ENCODE measurements around the gene RCSD1. TPM values are rescaled to one million over a fixed set of nuclear protein-coding genes. Genes with fewer than 3 reads are reported as not detected.

RCSD1 gene
- total RNA-seq, 1 donor from 2014 or later, result 0.98 TPM

GRCh38 chr1:167650269-167651160 is 20.5 kb downstream of the RCSD1 start:
- FAIRE-seq, result no peak
- peaks cover 2% of the 10 kb centered on the region for H3K36me3 Mint-ChIP-seq (ENCODE audit: low read depth, unreplicated experiment)
- H3K27ac Mint-ChIP-seq (ENCODE audit: unreplicated experiment), result no peak overlapping the region

DNA sequence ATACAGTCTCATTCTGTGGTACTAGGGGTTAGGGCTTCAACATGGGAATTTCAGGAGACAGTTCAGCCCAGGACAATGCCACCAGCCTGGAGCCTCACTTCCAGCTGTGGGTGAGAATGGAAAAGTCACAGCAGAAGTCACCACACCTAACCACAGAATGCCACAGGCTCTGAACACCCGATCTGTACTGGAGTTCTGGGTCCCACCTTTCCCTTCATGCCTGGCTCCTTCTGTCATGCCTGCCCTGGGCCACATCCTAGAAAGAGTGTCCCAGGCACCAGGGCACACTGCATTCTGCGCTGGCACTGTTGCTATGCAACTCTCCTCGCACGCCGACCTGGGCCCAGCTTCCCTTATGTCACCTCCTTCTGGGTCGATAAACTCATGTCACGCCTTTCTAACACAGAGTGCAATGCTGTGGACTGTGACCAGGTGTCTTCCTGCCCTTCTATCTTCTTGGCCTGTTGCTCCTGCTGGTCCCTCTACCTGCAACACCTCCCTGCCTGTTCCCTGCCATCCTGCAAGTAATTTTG is 21.2 kb downstream of the RCSD1 start:
- no peaks in the 10 kb centered on the region for H4K20me1 ChIP-seq (ENCODE audit: insufficient read depth, low read length)
- DNase-seq (ENCODE audit: low read depth), result no peak
- H3K36me3 Mint-ChIP-seq (ENCODE audit: low read depth, unreplicated experiment), result no peaks in the 10 kb centered on the region
- H3K9ac ChIP-seq (ENCODE audit: low read length), result no peak overlapping the region
- TF ChIP-seq EZH2 (IDR thresholded peaks at IDR 0.05; ENCODE audit: insufficient read depth, low read length), result no peak
- TF ChIP-seq, protein P1, sequence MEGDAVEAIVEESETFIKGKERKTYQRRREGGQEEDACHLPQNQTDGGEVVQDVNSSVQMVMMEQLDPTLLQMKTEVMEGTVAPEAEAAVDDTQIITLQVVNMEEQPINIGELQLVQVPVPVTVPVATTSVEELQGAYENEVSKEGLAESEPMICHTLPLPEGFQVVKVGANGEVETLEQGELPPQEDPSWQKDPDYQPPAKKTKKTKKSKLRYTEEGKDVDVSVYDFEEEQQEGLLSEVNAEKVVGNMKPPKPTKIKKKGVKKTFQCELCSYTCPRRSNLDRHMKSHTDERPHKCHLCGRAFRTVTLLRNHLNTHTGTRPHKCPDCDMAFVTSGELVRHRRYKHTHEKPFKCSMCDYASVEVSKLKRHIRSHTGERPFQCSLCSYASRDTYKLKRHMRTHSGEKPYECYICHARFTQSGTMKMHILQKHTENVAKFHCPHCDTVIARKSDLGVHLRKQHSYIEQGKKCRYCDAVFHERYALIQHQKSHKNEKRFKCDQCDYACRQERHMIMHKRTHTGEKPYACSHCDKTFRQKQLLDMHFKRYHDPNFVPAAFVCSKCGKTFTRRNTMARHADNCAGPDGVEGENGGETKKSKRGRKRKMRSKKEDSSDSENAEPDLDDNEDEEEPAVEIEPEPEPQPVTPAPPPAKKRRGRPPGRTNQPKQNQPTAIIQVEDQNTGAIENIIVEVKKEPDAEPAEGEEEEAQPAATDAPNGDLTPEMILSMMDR (IDR thresholded peaks at IDR 0.05; ENCODE audit: insufficient read depth, low read depth, low read length), result no peak
- no peaks in the 10 kb centered on the region for H3K79me2 ChIP-seq (ENCODE audit: insufficient read depth, low read length)
- no peak overlapping the region for H3K27ac Mint-ChIP-seq (ENCODE audit: unreplicated experiment)
- no peak overlapping the region for H3K27ac ChIP-seq (ENCODE audit: low read depth, low read length)
- no peaks in the 10 kb centered on the region for H3K9me3 Mint-ChIP-seq (ENCODE audit: unreplicated experiment)
- no peaks in the 10 kb centered on the region for H3K36me3 ChIP-seq (ENCODE audit: insufficient read depth, low read length)
- H3K27me3 ChIP-seq (ENCODE audit: insufficient read depth, low read length), result peaks cover 2% of the 10 kb centered on the region
- no peak for FAIRE-seq
- no peaks in the 10 kb centered on the region for H3K9me3 ChIP-seq (ENCODE audit: insufficient read depth, low read depth, low read length)
- H3K4me1 ChIP-seq (ENCODE audit: insufficient read depth, low read length), result no peaks in the 10 kb centered on the region
- no peak overlapping the region for H3K4me3 ChIP-seq (ENCODE audit: insufficient read depth, low read depth, low read length)
- H2AFZ ChIP-seq (ENCODE audit: low read depth, low read length), result no peak overlapping the region
- H3K4me2 ChIP-seq (ENCODE audit: low read length), result no peak overlapping the region
- peaks cover 3% of the 10 kb centered on the region for H3K27me3 Mint-ChIP-seq (ENCODE audit: low read depth, unreplicated experiment)
- H3K4me3 Mint-ChIP-seq (ENCODE audit: unreplicated experiment), result no peak overlapping the region
- H3K4me1 Mint-ChIP-seq (ENCODE audit: low read depth, unreplicated experiment), result peaks cover 11% of the 10 kb centered on the region

More at GRCh38 chr1:167650269-167651160, 20.5 kb downstream of the RCSD1 start:
- Mint-ChIP-seq H3K4me1 (ENCODE audit: low read depth, unreplicated experiment) (peaks cover 9% of the 10 kb centered on the region), H3K9me3 (ENCODE audit: unreplicated experiment) (no peaks in the 10 kb centered on the region), H3K4me3 (ENCODE audit: unreplicated experiment) (no peak overlapping the region), H3K27me3 (ENCODE audit: low read depth, unreplicated experiment) (peaks cover 9% of the 10 kb centered on the region)
- no peaks in the 10 kb centered on the region for H3K36me3 ChIP-seq (ENCODE audit: insufficient read depth, low read length)
- DNase-seq (ENCODE audit: low read depth), result no peak
- H3K9me3 ChIP-seq (ENCODE audit: insufficient read depth, low read depth, low read length), result no peaks in the 10 kb centered on the region
- H3K27ac ChIP-seq (ENCODE audit: low read depth, low read length), result no peak overlapping the region
- TF ChIP-seq, protein P1 (IDR thresholded peaks at IDR 0.05; ENCODE audit: insufficient read depth, low read depth, low read length), result no peak
- TF ChIP-seq EZH2 (IDR thresholded peaks at IDR 0.05; ENCODE audit: insufficient read depth, low read length), result no peak
- no peaks in the 10 kb centered on the region for H3K79me2 ChIP-seq (ENCODE audit: insufficient read depth, low read length)
- no peaks in the 10 kb centered on the region for H4K20me1 ChIP-seq (ENCODE audit: insufficient read depth, low read length)
- H2AFZ ChIP-seq (ENCODE audit: low read depth, low read length), result no peak overlapping the region
- H3K4me2 ChIP-seq (ENCODE audit: low read length), result no peak overlapping the region
- peaks cover 2% of the 10 kb centered on the region for H3K27me3 ChIP-seq (ENCODE audit: insufficient read depth, low read length)
- no peak overlapping the region for H3K9ac ChIP-seq (ENCODE audit: low read length)
- no peaks in the 10 kb centered on the region for H3K4me1 ChIP-seq (ENCODE audit: insufficient read depth, low read length)
- no peak overlapping the region for H3K4me3 ChIP-seq (ENCODE audit: insufficient read depth, low read depth, low read length)

Data from astrocyte (in vitro differentiated cells and primary cell).